PC-3 (cell line): ENCODE measurements around the gene S100PBP. TPM values are rescaled to one million over a fixed set of nuclear protein-coding genes. Genes with fewer than 3 reads are reported as not detected.
A peak's percentile ranks its signal among the peaks of the same experiment; 100 is the strongest.

Source experiments
- ATAC-seq: fragments of 200-7000 bp; cut with Tn5 transposase; 2 replicates; pipeline ENCODE4 v1.9.1; 2020; ENCODE audit warnings: mild to moderate bottlenecking, moderate library complexity
- BruUV-seq: library from RNA; stranded (reverse); fragments of 400-500 nt; replicated peaks from 2 replicates; lab custom pipeline; 2021; lab: Mats Ljungman, UMichigan
- CTCF ChIA-PET: fragments of 300-600 bp; sonication (Branson Sonifier 250); formaldehyde crosslinking; loops from one replicate; lab custom pipeline; 2022; ENCODE audit warnings: antibody characterized with exemption; lab: Charles Lee
- POLR2A ChIA-PET: fragments of 300-600 bp; sonication (Branson Sonifier 250); formaldehyde crosslinking; loops from one replicate; lab custom pipeline; 2022; ENCODE audit warnings: antibody characterized with exemption; ENCODE audit not compliant: unreplicated experiment; lab: Charles Lee
- DNase-seq: peaks from one replicate; pipeline ENCODE4 v3.0.0-alpha.2; 2015
- H2AFZ ChIP-seq: fragments of 300-600 bp; sonication (generic); 2 replicates; pipeline ENCODE4 v1.6.0; 2016; ENCODE audit warnings: antibody characterized with exemption, low read length
- H3F3A ChIP-seq: fragments of 300-600 bp; sonication (generic); one replicate; pipeline ENCODE4 v1.6.0; 2017; ENCODE audit warnings: antibody characterized with exemption, low read length, control low read depth, mild to moderate bottlenecking; ENCODE audit not compliant: unreplicated experiment
- H3K27ac ChIP-seq: fragments of 300-600 bp; sonication (generic); 2 replicates; pipeline ENCODE4 v1.5.1; 2016; ENCODE audit warnings: mild to moderate bottlenecking, low read length
- H3K27me3 ChIP-seq: fragments of 300-600 bp; sonication (generic); 2 replicates; pipeline ENCODE4 v1.6.1; 2016; ENCODE audit warnings: low read length, mixed read lengths
- H3K36me3 ChIP-seq: fragments of 300-600 bp; sonication (generic); 2 replicates; pipeline ENCODE4 v1.6.1; 2016; ENCODE audit warnings: low read depth, mixed run types, low read length, mixed read lengths
- H3K4me1 ChIP-seq: fragments of 300-600 bp; sonication (generic); 2 replicates; pipeline ENCODE4 v1.5.1; 2016; ENCODE audit warnings: low read length; ENCODE audit not compliant: insufficient read depth
- H3K4me2 ChIP-seq: fragments of 300-600 bp; sonication (generic); 2 replicates; pipeline ENCODE4 v1.6.0; 2016; ENCODE audit warnings: low read length
- H3K4me3 ChIP-seq: fragments of 300-600 bp; sonication (generic); 2 replicates; pipeline ENCODE4 v1.5.1; 2016; ENCODE audit warnings: mild to moderate bottlenecking, low read length, mixed read lengths
- H3K79me2 ChIP-seq: fragments of 300-600 bp; sonication (generic); 2 replicates; pipeline ENCODE4 v1.6.1; 2017; ENCODE audit warnings: low read length, mixed read lengths
- H3K9ac ChIP-seq: fragments of 300-600 bp; sonication (generic); 2 replicates; pipeline ENCODE4 v1.6.0; 2016; ENCODE audit warnings: mild to moderate bottlenecking, low read length
- H3K9me2 ChIP-seq: fragments of 300-600 bp; sonication (generic); replicated peaks from 2 replicates; pipeline ENCODE4 v1.6.1; 2016; ENCODE audit warnings: mixed run types, low read length, mixed read lengths
- H3K9me3 ChIP-seq: fragments of 300-600 bp; sonication (generic); 2 replicates; pipeline ENCODE4 v1.6.1; 2016; ENCODE audit warnings: low read length, mixed read lengths
- H4K20me1 ChIP-seq: fragments of 300-600 bp; sonication (generic); 2 replicates; pipeline ENCODE4 v1.6.1; 2016; ENCODE audit warnings: low read length, mixed read lengths
- CTCF ChIP-seq: fragments of 300-600 bp; sonication (generic); conservative IDR thresholded peaks from 2 replicates; pipeline ENCODE4 v1.5.1; 2017; ENCODE audit warnings: antibody characterized with exemption, low read depth, mild to moderate bottlenecking, low read length
- EZH2 ChIP-seq: fragments of 300-600 bp; sonication (generic); IDR thresholded peaks from one replicate; pipeline ENCODE4 v1.6.1; 2017; ENCODE audit warnings: antibody characterized with exemption, mild to moderate bottlenecking, low read length; ENCODE audit not compliant: unreplicated experiment
- EZH2phosphoT487 ChIP-seq: fragments of 300-600 bp; sonication (generic); IDR thresholded peaks from 2 replicates; pipeline ENCODE4 v1.6.1; 2018; ENCODE audit warnings: mild to moderate bottlenecking, antibody characterized with exemption, low read length, borderline replicate concordance
- intact Hi-C: fragments of 100-400 bp; cut with micrococcal nuclease; formaldehyde crosslinking; loops from 2 replicates; pipeline ENCODE4 v1.9.0; 2023
- total RNA-seq: library from RNA; depleted of rRNA; stranded (reverse); fragments of >200 nt; gene quantifications from 2 replicates; pipeline ENCODE4 v1.2.3, GENCODE V29; 2014

S100PBP gene
- total RNA-seq, 1 experiment from 2014 or later: 13.2 TPM

GRCh38 chr1:32871364-32872191, 54.1 kb downstream of the S100PBP start:
- Histone ChIP-seq H4K20me1 (no peaks in the 10 kb centered on the region), H3F3A (no peaks in the 10 kb centered on the region), H3K9me2 (no peaks in the 10 kb centered on the region), H3K9me3 (no peaks in the 10 kb centered on the region), H3K79me2 (no peaks in the 10 kb centered on the region), H3K36me3 (no peaks in the 10 kb centered on the region), H3K27me3 (peaks cover 10% of the 10 kb centered on the region; the same call in 1 of the 2 replicates), H3K4me1 (0 out of 2 replicates have a peak, but pooled peaks cover 4% of the 10 kb centered on the region), H3K9ac (no peak overlapping the region), H3K4me3 (peak overlapping the region; percentile 47; the same call in 1 of the 2 replicates), H2AFZ (peak overlapping the region; percentile 58), H3K27ac (no peak overlapping the region), H3K4me2 (peak overlapping the region; percentile 77)
- no TSS peak for BruUV-seq
- CTCF ChIA-PET: interaction anchor here (0.6 to 0.7 kb wide), 2 partner anchors 18 to 351 kb away, joined by 3 to 4 read pairs; no protein-coding TSS in a partner anchor
- no peak for TF ChIP-seq CTCF
- peak; percentile 21 for ATAC-seq
- POLR2A ChIA-PET: interaction anchor here (0.5 kb wide), 1 partner anchor 1575 kb away, joined by 3 read pairs; the partner anchor contains the start of genes SNRNP40 and ZCCHC17
- intact Hi-C loops: loop anchor here (1.0 kb wide), 1 partner anchor 159 kb away; no protein-coding TSS in a partner anchor
- no peak for DNase-seq

GRCh38 chr1:32872192-32872460, 54.7 kb downstream of the S100PBP start:
- Histone ChIP-seq H3K9me2 (no peaks in the 10 kb centered on the region), H3K4me2 (no peak overlapping the region), H3K36me3 (no peaks in the 10 kb centered on the region), H3K9ac (no peak overlapping the region), H3K27me3 (peaks cover 10% of the 10 kb centered on the region; the same call in 1 of the 2 replicates), H3K79me2 (no peaks in the 10 kb centered on the region), H3K4me3 (no peak overlapping the region), H3F3A (no peaks in the 10 kb centered on the region), H2AFZ (no peak overlapping the region), H3K27ac (no peak overlapping the region), H3K4me1 (0 out of 2 replicates have a peak, but pooled peaks cover 4% of the 10 kb centered on the region), H3K9me3 (no peaks in the 10 kb centered on the region), H4K20me1 (no peaks in the 10 kb centered on the region)
- no peak for DNase-seq
- intact Hi-C loops: no loop called here
- TF ChIP-seq CTCF (no peak), EZH2phosphoT487 (no peak), EZH2 (no peak)
- no peak for ATAC-seq
- no TSS peak for BruUV-seq
- ChIA-PET POLR2A (no interaction called here), CTCF (interaction anchor here (1.3 kb wide), 1 partner anchor 44 kb away, joined by 7 read pairs; no protein-coding TSS in a partner anchor)

- no TSS peak for BruUV-seq
- H3K27ac ChIP-seq: no peak overlapping the region
- H3K79me2 ChIP-seq: no peaks in the 10 kb centered on the region
Measured at GRCh38 chr1:32873484-32873883, 56.0 kb downstream of the S100PBP start.

More at GRCh38 chr1:32873484-32873883, 56.0 kb downstream of the S100PBP start:
- no peak overlapping the region for H3K9ac ChIP-seq
- H3K9me2 ChIP-seq: no peaks in the 10 kb centered on the region
- POLR2A ChIA-PET: no interaction called here
- 0 out of 2 replicates have a peak, but pooled peaks cover 4% of the 10 kb centered on the region for H3K4me1 ChIP-seq
- no peaks in the 10 kb centered on the region for H3K36me3 ChIP-seq
- DNase-seq (no peak), ATAC-seq (no peak)
- no peaks in the 10 kb centered on the region for H4K20me1 ChIP-seq
- no peak overlapping the region for H3K4me3 ChIP-seq
- H2AFZ ChIP-seq: no peak overlapping the region
- TF ChIP-seq CTCF (no peak), EZH2 (no peak), EZH2phosphoT487 (no peak)
- intact Hi-C loops: no loop called here
- CTCF ChIA-PET: interaction anchor here (0.6 to 1.3 kb wide), 3 partner anchors 45 to 236 kb away, joined by 3 to 7 read pairs (median 3); no protein-coding TSS in a partner anchor
- H3K4me2 ChIP-seq: no peak overlapping the region
- H3K27me3 ChIP-seq: peaks cover 10% of the 10 kb centered on the region; the same call in 1 of the 2 replicates
- H3F3A ChIP-seq: no peaks in the 10 kb centered on the region
- H3K9me3 ChIP-seq: no peaks in the 10 kb centered on the region
